ELR (cell line): Measurements from ENCODE around the gene SLC44A5.

Source experiments
- DNase-seq: peaks from one replicate; pipeline ENCODE4 v3.0.0-alpha.2; 2015; ENCODE audit warnings: low read depth

The SLC44A5 gene

GRCh38 chr1:75588779-75589475 lies 22.0 kb downstream of the SLC44A5 start:
- DNase-seq: no peak

- DNase-seq: no peak
Measured at GRCh38 chr1:75587692-75588091, 23.2 kb downstream of the SLC44A5 start.

- DNase-seq: no peak
Measured at GRCh38 chr1:75583282-75583681, 27.6 kb downstream of the SLC44A5 start.

- no peak for DNase-seq
Measured at GRCh38 chr1:75582725-75583261, 28.1 kb downstream of the SLC44A5 start.

- DNase-seq: no peak
Measured at GRCh38 chr1:75579046-75579445, 31.9 kb downstream of the SLC44A5 start.

- DNase-seq: no peak
Measured at GRCh38 chr1:75575837-75576236, 35.1 kb downstream of the SLC44A5 start.

- DNase-seq: no peak
Measured at GRCh38 chr1:75567191-75567590, 43.7 kb downstream of the SLC44A5 start.

- DNase-seq: no peak
Measured at GRCh38 chr1:75559800-75560199, 51.1 kb downstream of the SLC44A5 start.

- no peak for DNase-seq
Measured at GRCh38 chr1:75559136-75559535, 51.8 kb downstream of the SLC44A5 start.

GRCh38 chr1:75554870-75555269 lies 56.0 kb downstream of the SLC44A5 start:
- no peak for DNase-seq

- DNase-seq: no peak
Measured at GRCh38 chr1:75554181-75554580, 56.7 kb downstream of the SLC44A5 start.

GRCh38 chr1:75550559-75550958 lies 60.4 kb downstream of the SLC44A5 start:
- no peak for DNase-seq

GRCh38 chr1:75548721-75549480 lies 62.0 kb downstream of the SLC44A5 start:
- DNase-seq: no peak

- no peak for DNase-seq
Measured at GRCh38 chr1:75543705-75544104, 67.2 kb downstream of the SLC44A5 start.

GRCh38 chr1:75542818-75543570 lies 67.9 kb downstream of the SLC44A5 start:
- DNase-seq: no peak

- DNase-seq: no peak
Measured at GRCh38 chr1:75539230-75540116, 71.4 kb downstream of the SLC44A5 start.

- no peak for DNase-seq
Measured at GRCh38 chr1:75533085-75533484, 77.8 kb downstream of the SLC44A5 start.

- DNase-seq: no peak
Measured at GRCh38 chr1:75531570-75531969, 79.3 kb downstream of the SLC44A5 start.

GRCh38 chr1:75529488-75529887 lies 81.4 kb downstream of the SLC44A5 start:
- DNase-seq: no peak

- DNase-seq: no peak
Measured at GRCh38 chr1:75528001-75528400, 82.9 kb downstream of the SLC44A5 start.

- DNase-seq: no peak
Measured at GRCh38 chr1:75522389-75522788, 88.5 kb downstream of the SLC44A5 start.

- DNase-seq: no peak
Measured at GRCh38 chr1:75521658-75522057, 89.3 kb downstream of the SLC44A5 start.
